Astrocyte of the spinal cord (primary cell): ENCODE measurements around the gene CLSTN3.
A peak's percentile ranks its signal among the peaks of the same experiment; 100 is the strongest.
"Not testable (repeated sequence)": the region's sequence is repeated elsewhere in the genome, so short reads cannot be mapped to it uniquely, and the experiment has no call there.

ENCODE experiments used
- DNase-seq: peaks from one replicate; pipeline ENCODE4 v3.0.0; 2011; ENCODE audit warnings: low read depth, low spot score
- H3K4me3 ChIP-seq: 2 replicates; pipeline ENCODE4 v1.5.1; 2011; ENCODE audit warnings: low read depth, mild to moderate bottlenecking, low read length, moderate library complexity
- CTCF ChIP-seq: IDR thresholded peaks from 2 replicates; pipeline ENCODE4 v1.5.1; 2012; ENCODE audit warnings: low read depth, mild to moderate bottlenecking, low read length, inconsistent platforms
- in situ Hi-C: cut with HindIII; loops from 2 replicates; pipeline ENCODE4 v1.10.0; 2017; ENCODE audit warnings: low sequenced_read_pairs

The CLSTN3 gene

GRCh38 chr12:7178481-7178880 is 48.3 kb downstream of the CLSTN3 start:
- no peak overlapping the region for H3K4me3 ChIP-seq
- DNase-seq, result no peak
- in situ Hi-C loops, result no loop called here
- TF ChIP-seq CTCF, result no peak

DNA sequence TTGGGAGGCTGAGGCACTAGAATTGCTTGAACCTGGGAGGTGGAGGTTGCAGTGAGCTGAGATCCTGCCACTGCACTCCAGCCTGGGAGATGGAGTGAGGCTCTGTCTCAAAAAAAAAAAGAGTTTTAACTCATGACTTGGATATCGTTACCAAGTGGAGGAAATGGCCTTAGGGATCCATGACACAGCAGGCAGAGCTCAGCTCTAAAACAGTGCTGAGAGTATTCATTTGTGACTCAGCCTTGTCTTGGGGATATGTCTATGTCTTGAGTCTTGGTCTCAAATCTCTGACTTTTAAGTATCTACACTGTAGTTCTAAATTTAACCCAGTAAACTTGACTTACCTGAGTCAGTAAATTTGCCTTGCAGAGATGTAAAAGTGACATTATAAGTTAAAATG is 50.5 kb downstream of the CLSTN3 start:
- in situ Hi-C loops, result no loop called here
- DNase-seq, result no peak
- TF ChIP-seq CTCF, result no peak
- H3K4me3 ChIP-seq, result no peak overlapping the region

DNA sequence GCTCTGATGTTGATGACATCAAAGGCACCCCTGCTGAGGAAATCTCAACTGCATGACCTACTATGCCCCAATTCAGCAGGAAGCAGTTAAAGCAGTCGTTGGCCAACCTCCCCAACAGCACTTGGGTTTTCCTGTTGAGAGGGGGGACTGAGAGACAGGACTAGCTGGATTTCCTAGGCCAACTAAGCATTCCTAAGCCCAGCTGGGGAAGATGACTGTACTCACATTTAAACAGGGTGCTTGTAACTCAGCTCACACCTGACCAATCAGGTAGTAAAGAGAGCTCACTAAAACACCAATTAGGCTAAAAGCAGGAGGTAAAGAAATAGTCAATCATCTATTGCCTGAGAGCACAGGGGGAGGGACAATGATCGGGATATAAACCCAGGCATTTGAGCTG is 55.9 kb downstream of the CLSTN3 start:
- in situ Hi-C loops, DNase-seq, H3K4me3 ChIP-seq: not testable (repeated sequence)

GRCh38 chr12:7188562-7189397 is 58.6 kb downstream of the CLSTN3 start:
- in situ Hi-C loops, result no loop called here
- peak overlapping the region; percentile 89 for H3K4me3 ChIP-seq
- peak; percentile 79 for TF ChIP-seq CTCF
- DNase-seq, result peak; percentile 53

- in situ Hi-C loops, result no loop called here
- DNase-seq, result peak; percentile 95
- H3K4me3 ChIP-seq, result peak within 1 kb of the TSS; percentile 89
- TF ChIP-seq CTCF, result no peak
Observed at GRCh38 chr12:7189398-7190267, 59.5 kb downstream of the CLSTN3 start, which contains the start of gene PEX5. Gene PEX5 (plus strand): TSS chr12:7189686. CDS start chr12:7190378, 692 bp downstream.

- TF ChIP-seq CTCF, result no peak
- DNase-seq, result no peak
- H3K4me3 ChIP-seq, result peak overlapping the region; percentile 89
- in situ Hi-C loops, result no loop called here
Observed at GRCh38 chr12:7190268-7191055, 60.3 kb downstream of the CLSTN3 start.
